SKM-1 (cell line): Measurements from ENCODE around the gene NCBP2L.
A peak's percentile ranks its signal among the peaks of the same experiment; 100 is the strongest.

Experiments used
- DNase-seq: peaks from one replicate; lab custom pipeline; 2025; ENCODE audit not compliant: unreplicated experiment; lab: John Stamatoyannopoulos, UW

Gene NCBP2L

GRCh38 chrX:107777536-107777832 lies at the start of gene NCBP2L:
TSS of gene NCBP2L (plus strand) at chrX:107777733. CDS start at chrX:107794221, 16,488 bp downstream.
- DNase-seq = no peak

- no peak for DNase-seq
These were observed 49.0 kb upstream of the NCBP2L start for GRCh38 chrX:107728371-107729099.

- DNase-seq = no peak
These were observed 47.8 kb upstream of the NCBP2L start for GRCh38 chrX:107729558-107730297.

- DNase-seq = no peak
These were observed 47.3 kb upstream of the NCBP2L start for GRCh38 chrX:107730298-107730655.

GRCh38 chrX:107730991-107731766 lies 46.4 kb upstream of the NCBP2L start:
- DNase-seq = no peak

GRCh38 chrX:107731831-107732502 lies 45.6 kb upstream of the NCBP2L start:
- peak; percentile 23 for DNase-seq

GRCh38 chrX:107733686-107734085 lies 43.8 kb upstream of the NCBP2L start:
- DNase-seq = no peak

DNA sequence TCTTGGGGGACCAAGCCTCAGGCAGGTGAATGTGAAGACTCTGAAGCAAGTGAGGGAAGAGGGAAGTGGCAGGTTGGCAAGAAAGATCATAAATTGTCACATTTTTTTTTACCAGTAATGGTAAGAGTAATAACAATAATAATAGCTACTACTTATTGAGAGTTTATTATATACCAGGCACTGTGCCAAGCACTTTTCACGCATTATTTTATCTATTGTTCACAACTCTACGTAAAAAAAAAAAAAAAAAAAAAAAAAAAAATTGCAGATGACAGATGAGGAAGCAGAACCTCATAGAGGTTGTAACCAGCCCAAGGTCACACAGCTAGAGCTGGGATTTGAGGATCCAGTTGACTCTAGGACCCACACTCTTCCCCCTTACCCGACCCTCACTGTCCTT lies 42.9 kb upstream of the NCBP2L start:
- DNase-seq = no peak

- no peak for DNase-seq
These were observed 40.6 kb upstream of the NCBP2L start for GRCh38 chrX:107736781-107737531.

DNA sequence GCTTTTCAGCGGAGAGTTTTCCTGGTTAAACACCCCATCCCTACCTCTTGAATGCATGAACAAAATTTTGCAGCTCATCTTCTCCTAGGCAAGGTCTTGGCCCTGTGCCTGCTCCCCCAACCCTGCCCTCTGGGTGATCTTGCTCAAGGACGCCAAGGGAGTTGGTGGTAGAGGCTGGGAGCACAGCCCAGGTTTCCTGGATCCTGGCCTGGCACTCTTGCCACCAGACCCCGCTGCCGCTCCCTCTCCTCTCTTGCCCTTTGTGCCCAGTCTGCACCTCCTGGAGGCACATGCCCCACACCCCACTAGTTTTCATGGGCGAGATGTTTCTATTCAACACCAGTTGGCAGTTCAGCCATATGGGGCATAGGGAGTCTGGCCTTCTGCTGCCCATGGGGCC lies 39.3 kb upstream of the NCBP2L start:
- no peak for DNase-seq

- DNase-seq = no peak
These were observed 38.8 kb upstream of the NCBP2L start for GRCh38 chrX:107738768-107739167.

DNA sequence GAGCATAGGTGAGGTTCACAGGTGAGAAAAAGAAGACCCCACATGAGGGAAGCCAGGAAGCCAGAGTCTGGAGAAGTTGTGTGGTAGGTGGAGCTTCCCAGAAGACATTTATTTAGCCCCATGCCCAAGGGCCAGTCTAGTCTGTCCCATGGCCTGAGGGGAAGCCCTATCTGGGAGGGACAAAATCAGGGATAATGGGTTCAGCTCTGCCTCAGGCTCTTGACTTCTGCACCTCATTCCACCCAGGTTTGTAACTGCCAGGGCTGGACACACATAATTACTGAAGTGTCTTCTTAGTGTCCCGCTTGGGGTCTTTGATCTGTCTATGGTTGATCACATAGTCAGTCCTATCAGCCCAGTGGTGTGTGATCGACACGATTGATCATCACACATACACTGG lies 38.0 kb upstream of the NCBP2L start:
- DNase-seq = no peak

DNA sequence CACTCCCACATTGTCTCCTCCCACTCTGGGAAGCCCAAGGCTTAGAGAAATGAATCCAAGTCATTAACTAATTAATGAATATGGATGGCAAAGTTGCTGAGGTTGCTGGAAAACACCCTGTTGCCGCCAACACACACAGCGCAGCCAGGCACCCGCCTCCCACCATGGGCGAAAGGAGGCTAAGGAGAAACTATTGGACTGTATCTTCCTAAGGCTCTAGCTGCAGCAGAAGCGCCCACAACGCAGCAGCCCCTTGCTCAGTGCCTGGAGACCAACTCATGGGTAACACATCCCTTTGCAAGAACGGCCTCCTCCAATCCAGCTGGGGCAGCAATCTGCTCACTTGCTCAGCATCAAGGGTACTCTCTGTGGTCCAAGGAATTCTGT lies 36.1 kb upstream of the NCBP2L start:
- DNase-seq = no peak

DNA sequence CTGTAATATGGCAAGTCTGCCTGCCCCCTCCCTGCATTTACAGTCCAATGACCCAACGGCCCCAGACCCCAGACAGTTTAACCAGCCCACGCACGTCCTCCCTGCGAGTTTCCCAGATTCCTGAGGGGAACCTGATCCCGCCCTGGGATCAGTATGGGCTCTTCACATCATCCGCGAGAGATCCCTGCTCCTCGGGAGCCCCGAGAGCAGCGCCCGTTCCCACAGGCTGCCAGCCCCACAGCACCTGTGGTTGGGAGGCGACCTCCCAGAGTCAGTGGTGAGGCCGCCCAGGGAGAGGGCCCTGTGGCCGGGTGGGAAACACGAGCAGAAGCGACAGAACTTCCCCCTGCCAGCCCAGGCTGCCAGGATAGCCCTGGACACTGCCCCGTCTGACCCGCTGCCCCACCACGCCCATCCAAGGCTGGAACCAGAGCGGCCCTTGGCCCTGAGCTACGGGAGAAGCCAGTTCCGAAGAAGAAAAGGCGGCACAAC lies 34.8 kb upstream of the NCBP2L start:
- no peak for DNase-seq

GRCh38 chrX:107743995-107744394 lies 33.5 kb upstream of the NCBP2L start:
- DNase-seq = no peak

DNA sequence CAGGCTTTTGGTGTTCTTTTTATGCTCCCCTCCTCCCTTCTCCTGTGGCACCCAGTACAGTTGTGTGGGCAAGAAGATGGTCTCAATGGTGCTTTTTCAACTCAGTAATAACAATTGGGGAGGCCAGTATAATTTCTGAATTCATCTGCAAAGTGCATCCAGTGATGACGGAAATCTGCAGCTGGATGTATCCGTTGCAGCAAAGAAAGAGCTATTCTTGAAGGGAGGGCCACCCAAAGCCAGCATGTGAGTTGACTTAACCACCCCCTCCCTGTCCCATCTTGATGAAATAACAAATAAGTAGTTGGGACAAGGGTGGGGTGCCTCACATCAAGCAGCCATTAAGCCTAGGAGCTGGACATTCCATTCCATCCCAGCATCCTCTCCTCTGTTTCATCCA lies 32.7 kb upstream of the NCBP2L start:
- no peak for DNase-seq

GRCh38 chrX:107747596-107748161 lies 29.9 kb upstream of the NCBP2L start:
- no peak for DNase-seq

GRCh38 chrX:107748506-107748905 lies 29.0 kb upstream of the NCBP2L start:
- no peak for DNase-seq

DNA sequence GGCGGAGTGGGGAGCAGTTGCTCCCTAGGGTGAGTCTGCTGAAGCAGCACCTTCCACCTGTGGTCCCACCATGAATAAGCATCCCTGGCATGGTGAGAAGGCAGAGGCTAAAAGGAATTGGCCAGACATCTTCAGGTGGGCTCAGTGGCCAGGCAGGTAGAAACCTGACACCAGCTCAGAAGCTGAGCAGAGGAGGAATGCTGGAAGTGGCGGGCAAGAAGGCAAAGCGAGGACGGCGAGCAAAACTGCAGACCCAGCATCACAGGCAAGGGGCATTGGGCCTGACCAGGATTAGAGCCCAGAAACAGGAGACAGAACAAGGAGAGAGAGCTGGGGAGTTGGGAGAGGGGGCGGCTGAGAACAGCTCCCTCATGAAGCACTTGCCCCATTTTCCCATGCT lies 27.3 kb upstream of the NCBP2L start:
- no peak for DNase-seq

DNA sequence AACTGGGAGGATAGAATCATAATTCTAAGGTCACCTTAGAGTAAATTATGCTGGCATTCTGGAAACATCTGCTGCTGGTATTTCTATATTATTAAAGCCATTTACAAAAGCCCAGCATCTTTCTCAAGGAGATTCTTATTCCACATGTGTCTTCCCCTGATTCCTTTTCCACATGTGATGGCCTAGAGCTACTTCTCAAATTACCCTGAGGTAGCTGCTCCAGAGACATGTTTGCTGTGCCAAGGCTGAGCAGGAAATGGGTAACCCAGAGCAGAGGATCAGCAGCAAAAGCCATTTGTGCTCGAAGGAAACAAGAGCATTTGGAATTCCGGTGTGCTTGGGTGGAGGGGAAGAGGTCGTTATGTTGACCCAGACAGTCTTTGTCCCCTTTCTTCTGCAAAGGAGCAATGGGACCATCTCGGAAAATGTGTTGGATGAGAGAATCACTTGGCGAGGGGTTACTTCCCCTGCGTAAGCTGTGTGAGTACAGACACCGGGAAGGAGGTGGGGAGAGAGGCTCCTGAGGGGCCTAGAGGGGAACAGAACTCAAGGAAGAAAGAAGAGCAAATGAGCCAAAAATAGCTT lies 26.6 kb upstream of the NCBP2L start:
- no peak for DNase-seq
